Measurements from ENCODE around the gene DHPS.
"Not testable (repeated sequence)": the region's sequence is repeated elsewhere in the genome, so short reads cannot be mapped to it uniquely, and the experiment has no call there.

DNA sequence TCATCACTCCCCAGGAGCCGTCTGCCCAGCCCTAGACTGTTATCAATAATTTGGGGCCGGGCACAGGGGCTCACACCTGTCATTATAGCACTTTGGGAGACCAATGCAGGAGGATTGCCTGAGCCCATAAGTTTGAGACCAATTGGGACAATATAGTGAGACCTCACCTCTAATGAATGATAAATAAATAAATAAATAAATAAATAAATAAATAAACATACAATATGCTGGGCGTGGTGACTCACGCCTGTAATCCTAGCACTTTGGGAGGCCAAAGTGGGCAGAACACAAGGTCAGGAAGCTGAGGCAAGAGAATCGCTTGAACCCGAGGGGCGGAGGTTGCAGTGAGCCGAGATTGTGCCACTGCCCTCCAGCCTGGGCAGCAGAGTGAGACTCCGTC lies 31.6 kb upstream of the DHPS start:
- TF ChIP-seq POLR2A (IDR thresholded peaks at IDR 0.05) = not testable (repeated sequence)
- TF ChIP-seq, protein P1, sequence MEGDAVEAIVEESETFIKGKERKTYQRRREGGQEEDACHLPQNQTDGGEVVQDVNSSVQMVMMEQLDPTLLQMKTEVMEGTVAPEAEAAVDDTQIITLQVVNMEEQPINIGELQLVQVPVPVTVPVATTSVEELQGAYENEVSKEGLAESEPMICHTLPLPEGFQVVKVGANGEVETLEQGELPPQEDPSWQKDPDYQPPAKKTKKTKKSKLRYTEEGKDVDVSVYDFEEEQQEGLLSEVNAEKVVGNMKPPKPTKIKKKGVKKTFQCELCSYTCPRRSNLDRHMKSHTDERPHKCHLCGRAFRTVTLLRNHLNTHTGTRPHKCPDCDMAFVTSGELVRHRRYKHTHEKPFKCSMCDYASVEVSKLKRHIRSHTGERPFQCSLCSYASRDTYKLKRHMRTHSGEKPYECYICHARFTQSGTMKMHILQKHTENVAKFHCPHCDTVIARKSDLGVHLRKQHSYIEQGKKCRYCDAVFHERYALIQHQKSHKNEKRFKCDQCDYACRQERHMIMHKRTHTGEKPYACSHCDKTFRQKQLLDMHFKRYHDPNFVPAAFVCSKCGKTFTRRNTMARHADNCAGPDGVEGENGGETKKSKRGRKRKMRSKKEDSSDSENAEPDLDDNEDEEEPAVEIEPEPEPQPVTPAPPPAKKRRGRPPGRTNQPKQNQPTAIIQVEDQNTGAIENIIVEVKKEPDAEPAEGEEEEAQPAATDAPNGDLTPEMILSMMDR (IDR thresholded peaks at IDR 0.05) = not testable (repeated sequence)

Measured in breast epithelium (tissue), 3 donors.